K562 (cell line): ENCODE data around the gene MYOCD.

ENCODE experiments used
- CTCF ChIP-seq, 3 experiments: IDR thresholded peaks in 2 of 3; conservative IDR thresholded peaks in 1 of 3; 2 replicates each; pipeline ENCODE4 v1.5.1; 2011 to 2012; ENCODE audit warnings: low read length in 3 of 3, mild to moderate bottlenecking in 3 of 3, control low read depth in 2 of 3, improper control_type of control experiment in 1 of 3, inconsistent platforms in 1 of 3, low read depth in 1 of 3, mixed read lengths in 1 of 3, moderate library complexity in 1 of 3; ENCODE audit not compliant: insufficient read depth in 2 of 3
- ETS1 ChIP-seq: conservative IDR thresholded peaks from 2 replicates; pipeline ENCODE4 v1.6.1; 2011; ENCODE audit warnings: low read depth, mild to moderate bottlenecking, low read length; ENCODE audit not compliant: control insufficient read depth
- EZH2 ChIP-seq: IDR thresholded peaks from 2 replicates; pipeline ENCODE4 v1.6.1; 2012; ENCODE audit warnings: low read depth, mild to moderate bottlenecking, inconsistent platforms, low read length, borderline replicate concordance
- HDGF ChIP-seq: fragments of 450-650 bp; IDR thresholded peaks from 2 replicates; pipeline ENCODE4 v1.6.1; 2016
- HNRNPLL ChIP-seq: fragments of 200-400 bp; formaldehyde crosslinking; IDR thresholded peaks from 2 replicates; pipeline ENCODE4 v1.6.1; 2017; ENCODE audit warnings: low read length, low read depth, mild to moderate bottlenecking; ENCODE audit not compliant: poor library complexity, severe bottlenecking
- KDM1A ChIP-seq, 2 experiments: fragments of 450-650 bp; IDR thresholded peaks; 2 replicates each; pipeline ENCODE4 v1.6.1; 2016; ENCODE audit warnings: mild to moderate bottlenecking in 2 of 2
- PML ChIP-seq: IDR thresholded peaks from 2 replicates; pipeline ENCODE4 v1.6.1; 2012; ENCODE audit warnings: low read length, inconsistent platforms
- POLR2AphosphoS5 ChIP-seq: IDR thresholded peaks from 2 replicates; pipeline ENCODE4 v1.6.1; 2011; ENCODE audit warnings: mild to moderate bottlenecking, low read depth, low read length, moderate library complexity; ENCODE audit not compliant: control insufficient read depth, insufficient read depth
- SIN3A ChIP-seq, 2 experiments: fragments of 150-350 bp in 1 of 2; IDR thresholded peaks; 2 replicates each; pipeline ENCODE4 v1.6.1; 2011 to 2016; ENCODE audit warnings: borderline replicate concordance in 2 of 2, low read depth in 2 of 2, low read length in 2 of 2, mild to moderate bottlenecking in 2 of 2, moderate library complexity in 2 of 2; ENCODE audit not compliant: control insufficient read depth in 1 of 2
- SMAD1 ChIP-seq: fragments of 150-350 bp; IDR thresholded peaks from 2 replicates; pipeline ENCODE4 v1.6.1; 2014; ENCODE audit warnings: low read length, low read depth; ENCODE audit not compliant: partially characterized antibody
- SMARCB1 ChIP-seq: IDR thresholded peaks from 2 replicates; pipeline ENCODE4 v1.6.1; 2011; ENCODE audit warnings: improper control_type of control experiment, low read depth; ENCODE audit not compliant: insufficient read length
- SREBF1 ChIP-seq: fragments of 150-350 bp; IDR thresholded peaks from 2 replicates; pipeline ENCODE4 v1.6.1; 2014; ENCODE audit warnings: antibody characterized with exemption, low read depth, low read length, borderline replicate concordance
- ZFP30 ChIP-seq: fragments of 250-450 bp; sonication (Bioruptor Pico); IDR thresholded peaks from 2 replicates; pipeline ENCODE4 v1.8.0; 2022; ENCODE audit warnings: moderate library complexity, mild to moderate bottlenecking, inconsistent platforms, borderline replicate concordance
- ZNF57 ChIP-seq: fragments of 450-650 bp; formaldehyde crosslinking; IDR thresholded peaks from 2 replicates; pipeline ENCODE4 v1.4.0; 2020; ENCODE audit warnings: mild to moderate bottlenecking, moderate library complexity

- TF ChIP-seq ZFP30 (CRISPR knock-in tag), result no peak
- no peak for TF ChIP-seq SMARCB1
- TF ChIP-seq ETS1, result no peak
- TF ChIP-seq SIN3A (IDR thresholded peaks at IDR 0.05; ENCODE audit: borderline replicate concordance in 2 of 2, control insufficient read depth in 1 of 2, low read depth in 2 of 2, low read length in 2 of 2), result no peak
- no peak for TF ChIP-seq CTCF (IDR thresholded peaks at IDR 0.05 in 2 of 3, conservative IDR thresholded peaks at IDR 0.05 in 1 of 3; ENCODE audit: insufficient read depth in 2 of 3, low read depth in 1 of 3, low read length in 3 of 3)
- TF ChIP-seq POLR2AphosphoS5, result no peak
- TF ChIP-seq EZH2, result no peak
- TF ChIP-seq PML, result no peak
- TF ChIP-seq HNRNPLL, result no peak
- TF ChIP-seq HDGF, result no peak
- no peak for TF ChIP-seq SREBF1
- TF ChIP-seq SMAD1, result no peak
- no peak for TF ChIP-seq KDM1A (IDR thresholded peaks at IDR 0.05)
- TF ChIP-seq ZNF57 (CRISPR knock-in tag), result no peak
These were observed 107.5 kb downstream of the MYOCD start for GRCh38 chr17:12773153-12773552.
